Putamen (tissue), 1 donor: Measurements from ENCODE around the gene KCTD8.
A peak's percentile ranks its signal among the peaks of the same experiment; 100 is the strongest.
"Not testable (repeated sequence)": the region's sequence is repeated elsewhere in the genome, so short reads cannot be mapped to it uniquely, and the experiment has no call there.

ENCODE experiments used
- DNase-seq: peaks from one replicate; pipeline ENCODE4 v3.0.0-alpha.2; 2016; ENCODE audit warnings: low spot score

The KCTD8 gene

DNA sequence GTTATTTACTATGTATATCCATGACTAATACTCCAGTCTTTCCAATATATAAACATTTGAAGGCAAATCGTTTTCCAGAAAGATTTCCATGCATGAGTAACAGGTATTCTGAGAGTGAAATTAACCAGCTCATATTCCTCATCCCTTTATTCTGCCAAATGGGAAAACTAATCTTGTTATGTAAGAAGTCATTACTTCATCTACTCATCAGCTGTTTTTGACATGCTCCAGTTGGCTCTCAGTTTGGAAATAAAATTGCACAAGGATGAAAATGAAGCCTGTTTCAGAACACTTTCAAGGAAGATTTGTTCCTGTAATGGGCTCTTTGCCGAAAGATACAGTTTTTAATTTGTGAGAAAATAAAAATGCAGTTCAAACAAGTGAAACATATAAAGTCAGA lies 121.9 kb downstream of the KCTD8 start:
- DNase-seq = peak; percentile 48

GRCh38 chr4:44320833-44321232 lies 127.8 kb downstream of the KCTD8 start:
- no peak for DNase-seq

- DNase-seq = no peak
Measured at GRCh38 chr4:44319129-44319528, 129.5 kb downstream of the KCTD8 start.

- no peak for DNase-seq
Measured at GRCh38 chr4:44313702-44314101, 134.9 kb downstream of the KCTD8 start.

- DNase-seq = no peak
Measured at GRCh38 chr4:44287505-44287904, 161.1 kb downstream of the KCTD8 start.

GRCh38 chr4:44279469-44279868 lies 169.1 kb downstream of the KCTD8 start:
- DNase-seq = no peak

GRCh38 chr4:44279066-44279465 lies 169.5 kb downstream of the KCTD8 start:
- no peak for DNase-seq

DNA sequence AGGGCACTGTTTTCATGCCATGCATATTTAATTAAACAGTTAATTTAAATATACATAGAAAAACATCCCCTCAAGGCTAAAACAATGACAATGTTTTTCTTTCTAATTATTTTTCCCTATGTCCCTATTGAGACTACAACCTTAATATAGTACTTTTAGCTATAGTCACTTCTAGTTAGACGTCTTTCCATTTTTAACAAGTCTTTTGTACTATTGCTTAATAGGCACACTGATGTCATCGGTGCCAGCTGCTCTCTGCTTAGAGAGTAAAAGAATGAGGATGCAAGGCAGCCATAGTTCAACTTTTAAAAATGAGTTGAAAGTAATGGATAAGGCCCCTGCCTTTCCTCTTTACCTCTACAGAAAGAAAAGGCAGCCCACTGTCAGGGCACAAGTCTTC lies 191.1 kb downstream of the KCTD8 start:
- DNase-seq = peak; percentile 20

DNA sequence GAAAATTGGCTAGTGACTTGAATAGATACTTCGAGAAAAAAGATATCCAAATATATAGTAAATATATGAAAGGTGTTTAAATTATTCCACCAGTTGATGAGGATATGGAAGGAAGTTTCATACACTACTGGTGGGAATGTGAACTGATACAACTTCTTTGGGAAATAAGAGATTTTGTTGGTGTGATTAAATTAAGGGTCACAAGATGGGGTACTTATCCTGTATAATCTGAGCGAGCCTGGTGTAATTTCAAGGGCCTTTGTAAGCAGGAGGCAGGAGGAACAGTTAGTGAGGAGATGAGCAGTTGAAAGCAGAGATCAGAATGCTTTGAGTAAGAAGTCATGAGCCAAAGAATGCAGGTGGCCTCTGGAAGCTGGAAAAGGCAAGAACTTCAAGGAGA lies 192.2 kb downstream of the KCTD8 start:
- DNase-seq = peak; percentile 59

GRCh38 chr4:44237643-44238042 lies 211.0 kb downstream of the KCTD8 start:
- DNase-seq = peak; percentile 8

DNA sequence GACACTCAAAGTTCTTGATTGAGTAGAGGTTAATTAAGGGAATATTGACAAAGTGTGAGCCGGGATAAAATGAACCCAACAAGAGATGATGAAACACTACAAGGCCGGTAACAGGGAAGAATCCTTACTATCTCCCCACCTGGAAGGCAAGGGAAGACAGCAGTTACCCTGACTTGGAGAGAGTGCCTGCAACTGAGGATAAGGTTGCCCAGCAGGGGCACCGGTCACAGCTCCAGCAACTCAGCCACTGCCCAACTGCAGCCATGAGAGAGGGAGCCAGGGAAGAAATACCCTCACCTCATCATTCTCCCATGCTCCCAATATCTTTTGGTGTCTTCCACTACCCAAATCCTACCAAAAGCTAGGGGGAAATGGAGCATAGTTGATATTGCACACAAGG lies 212.7 kb downstream of the KCTD8 start:
- DNase-seq = no peak

DNA sequence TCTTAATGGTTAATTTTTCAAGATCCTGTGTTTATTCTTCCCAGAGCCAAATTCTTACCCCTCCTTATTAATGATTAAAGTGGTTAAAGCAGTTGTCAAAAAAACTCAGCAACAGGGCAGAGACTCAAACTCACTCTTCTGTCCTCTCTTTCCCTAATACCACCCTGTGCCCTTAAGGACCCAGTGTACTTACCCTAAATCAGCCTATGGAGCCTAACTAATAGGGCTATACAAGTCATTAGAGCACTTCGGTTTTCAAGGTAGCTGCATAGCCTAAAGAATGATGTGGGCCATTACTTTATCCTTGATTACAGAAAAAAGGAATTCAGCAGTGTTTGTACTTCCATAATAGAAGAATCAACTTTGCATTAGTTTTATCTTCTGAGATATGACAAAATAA lies 216.3 kb downstream of the KCTD8 start:
- no peak for DNase-seq

DNA sequence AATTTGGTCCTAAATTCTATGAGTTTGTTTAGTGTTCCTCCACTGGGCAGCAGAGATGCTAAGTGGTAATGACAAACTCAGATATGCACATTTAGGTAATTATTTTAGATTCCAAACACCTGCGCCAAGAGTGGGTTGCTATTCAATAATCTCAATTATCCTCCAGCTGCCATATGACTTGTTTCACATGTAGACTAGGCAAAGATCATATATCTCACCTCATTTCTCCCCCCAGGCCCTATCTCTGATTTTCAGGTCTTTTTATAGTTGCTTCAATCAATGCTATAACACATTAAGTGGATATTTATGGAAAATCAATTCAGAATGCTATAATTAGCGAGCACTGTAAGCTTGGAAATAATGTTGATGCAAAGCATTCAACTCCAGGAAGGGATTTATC lies 217.6 kb downstream of the KCTD8 start:
- no peak for DNase-seq

DNA sequence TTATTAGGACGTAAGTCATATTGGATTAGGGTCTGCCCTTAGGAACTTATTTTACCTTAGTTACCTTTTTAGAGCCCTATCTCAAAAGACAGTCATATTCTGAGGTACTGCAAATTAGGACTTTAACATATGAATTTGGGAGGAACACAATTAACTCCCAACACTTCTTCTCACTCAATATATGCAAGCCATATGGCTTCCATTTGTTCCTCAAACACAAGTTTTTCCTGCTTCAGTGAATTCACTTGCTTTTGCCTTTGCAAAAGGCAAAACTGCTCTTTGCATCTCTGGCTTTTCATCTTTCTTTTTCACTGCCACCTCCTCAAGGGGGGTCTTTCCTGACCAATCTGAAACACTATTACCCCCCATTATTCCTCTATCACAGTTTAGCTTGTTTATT lies 220.3 kb downstream of the KCTD8 start:
- DNase-seq = no peak

DNA sequence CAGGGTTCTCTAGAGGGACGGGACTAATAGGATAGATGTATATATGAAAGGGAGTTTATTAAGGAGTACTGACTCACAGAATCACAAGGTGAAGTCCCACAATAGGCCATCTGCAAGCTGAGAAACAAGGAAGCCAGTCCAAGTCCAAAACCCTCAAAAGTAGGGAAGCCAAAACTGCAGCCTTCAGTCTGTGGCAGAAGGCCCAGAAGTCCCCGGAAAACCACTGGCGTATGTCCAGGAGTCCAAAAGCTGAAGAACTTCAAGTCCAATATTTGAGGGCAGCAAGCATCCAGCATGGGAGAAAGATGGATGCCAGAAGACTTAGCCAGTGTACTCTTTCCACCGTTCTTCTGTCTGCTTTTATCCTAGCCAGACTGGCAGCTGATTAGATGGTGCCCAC lies 227.2 kb downstream of the KCTD8 start:
- peak; percentile 6 for DNase-seq

DNA sequence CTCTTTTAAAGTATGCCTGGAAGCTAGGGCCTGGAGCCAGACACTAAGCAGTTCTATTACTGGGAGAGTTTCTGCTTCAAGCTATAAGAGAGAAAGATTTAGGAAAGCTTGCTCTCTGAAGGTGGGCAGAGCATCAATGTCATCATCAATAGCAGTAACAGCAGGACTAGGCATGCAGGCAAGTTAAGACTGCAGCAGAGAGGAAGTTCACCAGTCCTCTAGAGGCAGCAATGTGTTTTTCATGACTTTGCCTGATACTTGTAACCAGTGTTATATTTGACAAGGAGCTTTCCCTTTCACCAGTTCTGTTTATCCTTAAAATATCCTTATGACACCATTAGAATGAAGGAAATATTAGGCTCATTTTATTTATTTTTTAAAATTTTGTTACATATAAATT lies 237.9 kb downstream of the KCTD8 start:
- DNase-seq = no peak

GRCh38 chr4:44196796-44197195 lies 251.8 kb downstream of the KCTD8 start:
- DNase-seq = no peak

GRCh38 chr4:44194365-44194764 lies 254.2 kb downstream of the KCTD8 start:
- peak; percentile 2 for DNase-seq

DNA sequence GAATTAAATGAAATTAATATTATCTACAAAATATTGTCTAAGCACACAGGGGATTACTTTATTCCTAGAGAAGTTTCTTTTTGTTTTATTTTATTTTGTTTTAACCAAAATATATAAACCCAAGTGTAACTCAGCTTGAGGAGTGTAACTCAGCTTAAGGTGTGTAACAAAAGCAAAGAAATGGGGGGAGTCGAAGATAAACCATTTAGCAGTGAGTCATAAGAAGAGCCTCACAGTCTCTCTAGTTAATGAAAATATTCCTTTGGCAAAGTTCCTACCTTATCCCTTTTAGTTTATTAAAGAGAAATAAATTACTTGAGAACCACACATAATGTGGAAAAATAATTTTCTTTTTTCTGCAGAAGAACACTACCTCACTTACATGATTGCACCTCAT lies 261.8 kb downstream of the KCTD8 start:
- no peak for DNase-seq

- DNase-seq = no peak
Measured at GRCh38 chr4:44186096-44186849, 262.3 kb downstream of the KCTD8 start.

GRCh38 chr4:44181491-44182349 lies 266.9 kb downstream of the KCTD8 start:
- DNase-seq = not testable (repeated sequence)

- not testable (repeated sequence) for DNase-seq
Measured at GRCh38 chr4:44167766-44168165, 280.8 kb downstream of the KCTD8 start.

- no peak for DNase-seq
Measured at GRCh38 chr4:44165938-44166337, 282.7 kb downstream of the KCTD8 start.
